ENCODE measurements around the gene IRGM.
"Not testable (repeated sequence)": the region's sequence is repeated elsewhere in the genome, so short reads cannot be mapped to it uniquely, and the experiment has no call there.

The IRGM gene

GRCh38 chr5:150829744-150830143, 16.6 kb upstream of the IRGM start:
- Histone ChIP-seq H3K4me2 (ENCODE audit: low read depth, low read length) (no peak overlapping the region), H3K27ac (ENCODE audit: low read length) (no peak overlapping the region), H3K9me2 (replicated peaks; ENCODE audit: insufficient read depth, low read length) (no peaks in the 10 kb centered on the region), H3K9me3 (replicated peaks; ENCODE audit: insufficient read depth, low read length) (no peaks in the 10 kb centered on the region), H3K27me3 (replicated peaks; ENCODE audit: insufficient read depth, low read length) (no peaks in the 10 kb centered on the region), H3K4me3 (ENCODE audit: low read length) (no peak overlapping the region), H2AFZ (ENCODE audit: low read length) (no peak overlapping the region), H3F3A (ENCODE audit: insufficient read depth, low read length) (no peaks in the 10 kb centered on the region), H4K20me1 (ENCODE audit: insufficient read depth, low read length) (no peaks in the 10 kb centered on the region), H3K79me2 (ENCODE audit: low read length) (no peaks in the 10 kb centered on the region), H3K36me3 (replicated peaks; ENCODE audit: insufficient read depth, low read length) (no peaks in the 10 kb centered on the region), H3K9ac (ENCODE audit: low read length) (no peak overlapping the region), H3K4me1 (ENCODE audit: low read length) (no peaks in the 10 kb centered on the region)
- no peak for DNase-seq
- TF ChIP-seq CTCF (IDR thresholded peaks at IDR 0.05; ENCODE audit: low read length) (no peak), EZH2 (optimal IDR thresholded peaks at IDR 0.05; ENCODE audit: low read depth, low read length) (no peak), EZH2phosphoT487 (IDR thresholded peaks at IDR 0.05; ENCODE audit: low read length) (no peak)

- not testable (repeated sequence) for H3K4me1 ChIP-seq (ENCODE audit: low read length); H3K4me3 ChIP-seq (ENCODE audit: low read length); H3F3A ChIP-seq (ENCODE audit: insufficient read depth, low read length); H3K4me2 ChIP-seq (ENCODE audit: low read depth, low read length); H3K36me3 ChIP-seq (replicated peaks; ENCODE audit: insufficient read depth, low read length); H3K9me3 ChIP-seq (replicated peaks; ENCODE audit: insufficient read depth, low read length); H3K79me2 ChIP-seq (ENCODE audit: low read length); H4K20me1 ChIP-seq (ENCODE audit: insufficient read depth, low read length); H3K9ac ChIP-seq (ENCODE audit: low read length); H2AFZ ChIP-seq (ENCODE audit: low read length); H3K9me2 ChIP-seq (replicated peaks; ENCODE audit: insufficient read depth, low read length); H3K27ac ChIP-seq (ENCODE audit: low read length); DNase-seq; H3K27me3 ChIP-seq (replicated peaks; ENCODE audit: insufficient read depth, low read length)
These were observed 14.5 kb upstream of the IRGM start for GRCh38 chr5:150831821-150832220.

- Histone ChIP-seq H3F3A (ENCODE audit: insufficient read depth, low read length) (no peaks in the 10 kb centered on the region), H3K4me1 (ENCODE audit: low read length) (no peaks in the 10 kb centered on the region), H3K9ac (ENCODE audit: low read length) (no peak overlapping the region), H3K4me3 (ENCODE audit: low read length) (no peak overlapping the region), H3K79me2 (ENCODE audit: low read length) (no peaks in the 10 kb centered on the region), H3K9me3 (replicated peaks; ENCODE audit: insufficient read depth, low read length) (no peaks in the 10 kb centered on the region), H3K4me2 (ENCODE audit: low read depth, low read length) (no peak overlapping the region), H2AFZ (ENCODE audit: low read length) (no peak overlapping the region), H3K27me3 (replicated peaks; ENCODE audit: insufficient read depth, low read length) (no peaks in the 10 kb centered on the region), H3K9me2 (replicated peaks; ENCODE audit: insufficient read depth, low read length) (no peaks in the 10 kb centered on the region), H3K36me3 (replicated peaks; ENCODE audit: insufficient read depth, low read length) (no peaks in the 10 kb centered on the region), H3K27ac (ENCODE audit: low read length) (no peak overlapping the region), H4K20me1 (ENCODE audit: insufficient read depth, low read length) (no peaks in the 10 kb centered on the region)
- TF ChIP-seq EZH2phosphoT487 (IDR thresholded peaks at IDR 0.05; ENCODE audit: low read length) (no peak), CTCF (IDR thresholded peaks at IDR 0.05; ENCODE audit: low read length) (no peak), EZH2 (optimal IDR thresholded peaks at IDR 0.05; ENCODE audit: low read depth, low read length) (no peak)
- no peak for DNase-seq
These were observed 10.3 kb upstream of the IRGM start for GRCh38 chr5:150836064-150836463.

GRCh38 chr5:150836703-150837102, 9.6 kb upstream of the IRGM start:
- H3K4me2 ChIP-seq (ENCODE audit: low read depth, low read length) = no peak overlapping the region
- no peak overlapping the region for H3K9ac ChIP-seq (ENCODE audit: low read length)
- H3K4me1 ChIP-seq (ENCODE audit: low read length) = no peaks in the 10 kb centered on the region
- H3F3A ChIP-seq (ENCODE audit: insufficient read depth, low read length) = no peaks in the 10 kb centered on the region
- H3K27ac ChIP-seq (ENCODE audit: low read length) = no peak overlapping the region
- TF ChIP-seq EZH2phosphoT487 (IDR thresholded peaks at IDR 0.05; ENCODE audit: low read length) (no peak), EZH2 (optimal IDR thresholded peaks at IDR 0.05; ENCODE audit: low read depth, low read length) (no peak), CTCF (IDR thresholded peaks at IDR 0.05; ENCODE audit: low read length) (no peak)
- no peak overlapping the region for H3K4me3 ChIP-seq (ENCODE audit: low read length)
- H3K36me3 ChIP-seq (replicated peaks; ENCODE audit: insufficient read depth, low read length) = no peaks in the 10 kb centered on the region
- no peaks in the 10 kb centered on the region for H4K20me1 ChIP-seq (ENCODE audit: insufficient read depth, low read length)
- no peaks in the 10 kb centered on the region for H3K9me3 ChIP-seq (replicated peaks; ENCODE audit: insufficient read depth, low read length)
- no peak overlapping the region for H2AFZ ChIP-seq (ENCODE audit: low read length)
- H3K9me2 ChIP-seq (replicated peaks; ENCODE audit: insufficient read depth, low read length) = no peaks in the 10 kb centered on the region
- DNase-seq = no peak
- H3K27me3 ChIP-seq (replicated peaks; ENCODE audit: insufficient read depth, low read length) = no peaks in the 10 kb centered on the region
- no peaks in the 10 kb centered on the region for H3K79me2 ChIP-seq (ENCODE audit: low read length)

- H2AFZ ChIP-seq (ENCODE audit: low read length); H3K4me2 ChIP-seq (ENCODE audit: low read depth, low read length); H3K4me1 ChIP-seq (ENCODE audit: low read length); H4K20me1 ChIP-seq (ENCODE audit: insufficient read depth, low read length); H3K27me3 ChIP-seq (replicated peaks; ENCODE audit: insufficient read depth, low read length); H3K27ac ChIP-seq (ENCODE audit: low read length); DNase-seq; H3F3A ChIP-seq (ENCODE audit: insufficient read depth, low read length); H3K9me3 ChIP-seq (replicated peaks; ENCODE audit: insufficient read depth, low read length); H3K9me2 ChIP-seq (replicated peaks; ENCODE audit: insufficient read depth, low read length); H3K79me2 ChIP-seq (ENCODE audit: low read length); H3K4me3 ChIP-seq (ENCODE audit: low read length); H3K9ac ChIP-seq (ENCODE audit: low read length); H3K36me3 ChIP-seq (replicated peaks; ENCODE audit: insufficient read depth, low read length): not testable (repeated sequence)
These were observed 999 bp upstream of the IRGM start for GRCh38 chr5:150845185-150845859.

Measured in MM.1S (cell line).